H1 (cell line): ENCODE results near the gene IL2RG. TPM values are rescaled to one million over a fixed set of nuclear protein-coding genes. Genes with fewer than 3 reads are reported as not detected.

Experiments
- CTCF ChIA-PET: fragments of 300-600 bp; sonication (Branson Sonifier 250); formaldehyde crosslinking; loops from one replicate; lab custom pipeline; 2021; ENCODE audit not compliant: partially characterized antibody; lab: Charles Lee
- POLR2A ChIA-PET: fragments of 300-600 bp; sonication (Branson Sonifier 250); formaldehyde crosslinking; loops from one replicate; lab custom pipeline; 2021; ENCODE audit warnings: inconsistent platforms; ENCODE audit not compliant: partially characterized antibody; lab: Charles Lee
- DNase-seq, 2 experiments: peaks; one replicate each; pipeline versions ENCODE4 v3.0.0 to v3.0.0-alpha.2; 2010 to 2022; ENCODE audit warnings: low spot score in 2 of 2, low read depth in 1 of 2, mixed read lengths in 1 of 2
- FAIRE-seq: peaks from 2 replicates; lab custom pipeline; 2011; peaks lifted over from hg19 to GRCh38; lab: Jason Lieb, UNC
- H2AFZ ChIP-seq: 2 replicates; pipeline ENCODE4 v1.8.1; 2012; ENCODE audit warnings: low read length, inconsistent platforms
- H2AK5ac ChIP-seq: 2 replicates; pipeline ENCODE4 v1.6.1; 2013; ENCODE audit warnings: low read depth, low read length
- H2BK120ac ChIP-seq: replicated peaks from 2 replicates; pipeline ENCODE3; 2013; ENCODE audit warnings: low read depth, low read length, inconsistent platforms
- H2BK12ac ChIP-seq: 2 replicates; pipeline ENCODE4 v1.6.1; 2013; ENCODE audit warnings: low read depth, low read length
- H2BK15ac ChIP-seq: 2 replicates; pipeline ENCODE4 v1.6.1; 2013; ENCODE audit warnings: low read length
- H2BK20ac ChIP-seq: 2 replicates; pipeline ENCODE4 v1.6.1; 2013; ENCODE audit warnings: low read length
- H2BK5ac ChIP-seq: 2 replicates; pipeline ENCODE4 v1.6.1; 2013; ENCODE audit warnings: low read depth, low read length
- H3K14ac ChIP-seq: 2 replicates; pipeline ENCODE4 v1.6.1; 2013; ENCODE audit warnings: inconsistent platforms; ENCODE audit not compliant: insufficient read length
- H3K18ac ChIP-seq: 2 replicates; pipeline ENCODE4 v1.6.1; 2013; ENCODE audit warnings: low read length; ENCODE audit errors: extremely low read depth
- H3K23ac ChIP-seq: 2 replicates; pipeline ENCODE4 v1.6.1; 2013; ENCODE audit warnings: inconsistent platforms; ENCODE audit not compliant: insufficient read length
- H3K23me2 ChIP-seq: 2 replicates; pipeline ENCODE4 v1.6.1; 2013; ENCODE audit warnings: low read depth, low read length
- H3K27ac ChIP-seq: 2 replicates; pipeline ENCODE4 v1.6.1; 2011; ENCODE audit warnings: low read depth, low read length, inconsistent platforms
- H3K27me3 ChIP-seq, 4 experiments: replicated peaks in 1 of 4; 1 replicate in 1 of 4; 2 replicates in 3 of 4; pipeline versions ENCODE4 v1.6.1 to v1.8.1; 2011 to 2013; ENCODE audit warnings: low read length in 3 of 4, mild to moderate bottlenecking in 3 of 4, inconsistent platforms in 2 of 4, mixed read lengths in 2 of 4, moderate library complexity in 1 of 4; ENCODE audit not compliant: control insufficient read depth in 3 of 4, insufficient read depth in 3 of 4; ENCODE audit errors: extremely low read depth in 1 of 4
- H3K36me3 ChIP-seq, 4 experiments: 2 replicates each; pipeline versions ENCODE4 v1.6.1 to v1.8.1; 2011 to 2013; ENCODE audit warnings: mild to moderate bottlenecking in 4 of 4, low read length in 3 of 4, moderate library complexity in 2 of 4, control low read depth in 1 of 4, inconsistent platforms in 1 of 4; ENCODE audit not compliant: insufficient read depth in 4 of 4, control insufficient read depth in 2 of 4
- H3K4ac ChIP-seq: replicated peaks from 2 replicates; pipeline ENCODE3; 2013; ENCODE audit warnings: low read length, low read depth, mixed read lengths, inconsistent platforms; ENCODE audit not compliant: insufficient read length
- H3K4me1 ChIP-seq, 4 experiments: replicated peaks in 1 of 4; 1 replicate in 1 of 4; 2 replicates in 3 of 4; pipeline versions ENCODE4 v1.6.1 to v1.8.1; 2011 to 2013; ENCODE audit warnings: low read length in 3 of 4, inconsistent platforms in 2 of 4, mixed read lengths in 1 of 4; ENCODE audit not compliant: insufficient read depth in 4 of 4, control insufficient read depth in 3 of 4
- H3K4me2 ChIP-seq, 2 experiments: 2 replicates each; pipeline versions ENCODE4 v1.6.1 to v1.8.1; 2011 to 2013; ENCODE audit warnings: low read depth in 2 of 2, low read length in 2 of 2, control low read depth in 1 of 2, inconsistent platforms in 1 of 2, mild to moderate bottlenecking in 1 of 2; ENCODE audit not compliant: insufficient read depth in 1 of 2
- H3K4me3 ChIP-seq, 4 experiments: fragments of 200-600, 300-600 bp in 1 of 4; sonication (generic), shearing (Covaris generic), sonication (Bioruptor Twin) in 1 of 4; 2 replicates each; pipeline versions ENCODE4 v1.5.1 to v1.8.1; 2011 to 2016; ENCODE audit warnings: low read length in 4 of 4, low read depth in 3 of 4, control low read depth in 2 of 4, inconsistent platforms in 2 of 4, mild to moderate bottlenecking in 2 of 4, mixed read lengths in 1 of 4, moderate library complexity in 1 of 4; ENCODE audit not compliant: insufficient read depth in 2 of 4; ENCODE audit errors: extremely low read depth in 1 of 4
- H3K56ac ChIP-seq: replicated peaks from 2 replicates; pipeline ENCODE3; 2013; ENCODE audit warnings: low read depth, mild to moderate bottlenecking, mixed read lengths, low read length, inconsistent platforms; ENCODE audit not compliant: insufficient read length
- H3K79me1 ChIP-seq: 2 replicates; pipeline ENCODE4 v1.6.1; 2013; ENCODE audit warnings: low read depth, low read length, control low read depth
- H3K79me2 ChIP-seq, 2 experiments: 2 replicates each; pipeline versions ENCODE4 v1.6.1 to v1.8.1; 2012 to 2013; ENCODE audit warnings: low read length in 2 of 2, mild to moderate bottlenecking in 2 of 2, inconsistent platforms in 1 of 2; ENCODE audit not compliant: insufficient read depth in 2 of 2, control insufficient read depth in 1 of 2
- H3K9ac ChIP-seq, 4 experiments: replicated peaks in 1 of 4; 1 replicate in 1 of 4; 2 replicates in 3 of 4; pipeline versions ENCODE4 v1.6.1 to v1.8.1; 2011 to 2013; ENCODE audit warnings: low read depth in 3 of 4, low read length in 3 of 4, control low read depth in 2 of 4, mild to moderate bottlenecking in 2 of 4, moderate library complexity in 2 of 4, inconsistent platforms in 1 of 4; ENCODE audit errors: extremely low read depth in 1 of 4
- H3K9me3 ChIP-seq, 2 experiments: 2 replicates each; pipeline versions ENCODE4 v1.6.1 to v1.8.1; 2012 to 2013; ENCODE audit warnings: mild to moderate bottlenecking in 2 of 2, moderate library complexity in 2 of 2, control low read depth in 1 of 2, inconsistent platforms in 1 of 2, low read depth in 1 of 2, low read length in 1 of 2, mixed read lengths in 1 of 2; ENCODE audit not compliant: insufficient read depth in 2 of 2
- H4K20me1 ChIP-seq, 2 experiments: replicated peaks in 1 of 2; 2 replicates each; pipeline versions ENCODE3 to v1.8.1; 2011 to 2013; ENCODE audit warnings: inconsistent platforms in 2 of 2, low read length in 2 of 2, mild to moderate bottlenecking in 1 of 2; ENCODE audit not compliant: insufficient read depth in 2 of 2, control insufficient read depth in 1 of 2
- H4K5ac ChIP-seq: 2 replicates; pipeline ENCODE4 v1.6.1; 2013; ENCODE audit warnings: low read length, low read depth, mixed read lengths, inconsistent platforms; ENCODE audit not compliant: insufficient read length
- H4K8ac ChIP-seq: 2 replicates; pipeline ENCODE4 v1.8.0; 2013; ENCODE audit warnings: mild to moderate bottlenecking, moderate library complexity, low read length, inconsistent platforms; ENCODE audit not compliant: insufficient read depth; ENCODE audit errors: extremely low read depth
- H4K91ac ChIP-seq: replicated peaks from 2 replicates; pipeline ENCODE3; 2013; ENCODE audit warnings: low read length, mixed read lengths, inconsistent platforms; ENCODE audit not compliant: insufficient read length
- SIN3A ChIP-seq, 2 experiments: IDR thresholded peaks in 1 of 2; conservative IDR thresholded peaks in 1 of 2; 2 replicates each; pipeline ENCODE4 v1.6.1; 2011 to 2012; ENCODE audit warnings: low read length in 2 of 2, improper control_type of control experiment in 1 of 2, low read depth in 1 of 2, mild to moderate bottlenecking in 1 of 2
- TAF1 ChIP-seq: IDR thresholded peaks from 2 replicates; pipeline ENCODE4 v1.6.1; 2011; ENCODE audit warnings: mild to moderate bottlenecking, low read depth, low read length
- WGBS, 2 experiments: shearing (Covaris generic) in 1 of 2; methylation state at CpG; one replicate each; pipeline versions ENCODE4 v1.1.6 to v1.1.7; 2013 to 2015; ENCODE audit warnings: low lambda C conversion rate in 2 of 2, mixed read lengths in 2 of 2, inconsistent platforms in 1 of 2, low coverage in 1 of 2, missing lambda C conversion rate in 1 of 2; ENCODE audit not compliant: insufficient replicate concordance in 2 of 2, insufficient coverage in 1 of 2, insufficient read length in 1 of 2; ENCODE audit errors: extremely low coverage in 1 of 2, missing lambda C conversion rate in 1 of 2; 5-methylcytosine and 5-hydroxymethylcytosine counted together
- polyA plus RNA-seq, 7 experiments: library from polyadenylated mRNA; depleted of rRNA in 3 of 7; stranded (reverse) in 5 of 7; unstranded in 2 of 7; fragments of >200 nt in 5 of 7; fragments of 200-250 nt in 2 of 7; gene quantifications; 1 replicate in 5 of 7; 2 replicates in 1 of 7; 4 replicates in 1 of 7; pipeline versions ENCODE4 v1.2.1 to v1.2.3, GENCODE V29; 2011 to 2013; ENCODE audit warnings: missing spikeins in 2 of 7, mixed read lengths in 2 of 7
- total RNA-seq: library from RNA; stranded (reverse); fragmentation: NEBNext Ultra II Directional; extraction: Animal tissue kit (Norgen Biotek cat#: 25700); gene quantifications from 2 replicates; pipeline ENCODE4 v1.2.1, GENCODE V29; 2021
- TF ChIP-seq, protein P1 (sequence below): IDR thresholded peaks from 2 replicates; pipeline ENCODE4 v1.6.1; 2011; ENCODE audit warnings: low read length, improper control_type of control experiment

IL2RG gene
- total and polyA plus RNA-seq, 2 of the 8 experiments (the other 6 are each of a cell fraction or from before 2014, with no cell fraction given), result not detected

- H2BK15ac ChIP-seq, result no peak overlapping the region
- H2AK5ac ChIP-seq, result no peak overlapping the region
- no peaks in the 10 kb centered on the region for H3K9me3 ChIP-seq
- no peak overlapping the region for H4K8ac ChIP-seq
- H3K56ac ChIP-seq, result no peak overlapping the region
- H3K4me2 ChIP-seq, result peak overlapping the region; percentile 62 to 89
- peak overlapping the region; percentile 16 for H4K5ac ChIP-seq
- no peak overlapping the region for H2BK5ac ChIP-seq
- no peaks in the 10 kb centered on the region for H4K20me1 ChIP-seq
- H3K9ac ChIP-seq, result peak overlapping the region; percentile 40 to 75 (median 56)
- H2BK120ac ChIP-seq, result no peak overlapping the region
- no peak overlapping the region for H2BK20ac ChIP-seq
- TF ChIP-seq SIN3A (conservative IDR thresholded peaks at IDR 0.05 in 1 of 2, IDR thresholded peaks at IDR 0.05 in 1 of 2; ENCODE audit: low read depth in 1 of 2, low read length in 2 of 2) (0 out of 4 replicates have a peak, but pooled peaks of 1 of the 2 experiments have one; percentile 12), TAF1 (0 out of 2 replicates have a peak, but pooled peaks have one; percentile 31)
- TF ChIP-seq, protein P1, sequence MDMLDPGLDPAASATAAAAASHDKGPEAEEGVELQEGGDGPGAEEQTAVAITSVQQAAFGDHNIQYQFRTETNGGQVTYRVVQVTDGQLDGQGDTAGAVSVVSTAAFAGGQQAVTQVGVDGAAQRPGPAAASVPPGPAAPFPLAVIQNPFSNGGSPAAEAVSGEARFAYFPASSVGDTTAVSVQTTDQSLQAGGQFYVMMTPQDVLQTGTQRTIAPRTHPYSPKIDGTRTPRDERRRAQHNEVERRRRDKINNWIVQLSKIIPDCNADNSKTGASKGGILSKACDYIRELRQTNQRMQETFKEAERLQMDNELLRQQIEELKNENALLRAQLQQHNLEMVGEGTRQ, result no peak
- CTCF ChIA-PET, result interaction anchor here (0.6 to 1.5 kb wide), 3 partner anchors 18 to 62 kb away, joined by 3 read pairs; no protein-coding TSS in a partner anchor
- no peak for FAIRE-seq
- no peaks in the 10 kb centered on the region for H3K79me1 ChIP-seq
- no peak for DNase-seq
- no peak overlapping the region for H4K91ac ChIP-seq
- POLR2A ChIA-PET, result interaction anchor here (0.5 to 1.4 kb wide), 7 partner anchors 9 to 157 kb away, joined by 3 to 9 read pairs (median 3); partner anchors contain the start of gene MED12
- no peak overlapping the region for H3K4ac ChIP-seq
- H3K36me3 ChIP-seq, result peaks cover 0 to 3% (median under 1%) of the 10 kb centered on the region in 4 experiments; a peak in 1 of 8 replicates
- no peak overlapping the region; the same call in 1 of the 2 replicates for H3K18ac ChIP-seq
- H3K4me1 ChIP-seq, result no peaks in the 10 kb centered on the region; a peak in 2 of 7 replicates
- no peak overlapping the region for H3K14ac ChIP-seq
- H3K23me2 ChIP-seq, result no peaks in the 10 kb centered on the region; the same call in 1 of the 2 replicates
- H3K23ac ChIP-seq, result no peak overlapping the region
- 8% methylated on average over 4 of the region's 10 CpGs; no CpG with 5 or more reads in 1 of the 2 experiments for WGBS, 2 experiments
- peak overlapping the region; percentile 56; the same call in 1 of the 2 replicates for H3K27ac ChIP-seq
- H3K27me3 ChIP-seq, result no peaks in the 10 kb centered on the region
- H3K79me2 ChIP-seq, result peaks cover 0 to 34% of the 10 kb centered on the region in 2 experiments; a peak in 3 of 4 replicates
- H2BK12ac ChIP-seq, result no peak overlapping the region
- H2AFZ ChIP-seq, result no peak overlapping the region
- H3K4me3 ChIP-seq, result peak overlapping the region; percentile 47 to 98 (median 85)
These were observed 43.7 kb downstream of the IL2RG start for GRCh38 chrX:71067712-71068043.
